Colonic mucosa (tissue), 4 donors: ENCODE results near the gene CHL1. TPM values are rescaled to one million over a fixed set of nuclear protein-coding genes. Genes with fewer than 3 reads are reported as not detected.

Experiments used
- DNase-seq: peaks from one replicate; pipeline ENCODE4 v3.0.0-alpha.2; 2020
- H3K27ac ChIP-seq: fragments of 200-600 bp; one replicate; pipeline ENCODE4 v1.8.0; 2021
- H3K27me3 ChIP-seq: fragments of 200-600 bp; one replicate; pipeline ENCODE4 v1.8.0; 2021
- H3K36me3 ChIP-seq: fragments of 200-600 bp; one replicate; pipeline ENCODE4 v1.8.0; 2021
- H3K4me1 ChIP-seq: fragments of 200-600 bp; one replicate; pipeline ENCODE4 v1.8.0; 2021; ENCODE audit warnings: mild to moderate bottlenecking
- H3K4me3 ChIP-seq: fragments of 200-600 bp; one replicate; pipeline ENCODE4 v1.8.0; 2021
- H3K9ac ChIP-seq, 2 donors: one replicate each; pipeline ENCODE4 v1.7.0; 2013; ENCODE audit warnings: control low read depth in 2 of 2, low read depth in 2 of 2, low read length in 2 of 2
- H3K9me3 ChIP-seq: fragments of 200-600 bp; one replicate; pipeline ENCODE4 v1.8.0; 2021
- intact Hi-C: fragments of 100-400 bp; cut with DNase I; formaldehyde crosslinking; loops from one replicate; pipeline ENCODE4 v1.14.1; 2022
- total RNA-seq, 2 donors: library from RNA; stranded (reverse); fragmentation: NEBNext Ultra II Directional in 1 of 2; extraction: Animal tissue kit (Norgen Biotek cat#: 25700) in 1 of 2; gene quantifications; one replicate each; pipeline ENCODE4 v1.2.1, GENCODE V29; 2021
- TF ChIP-seq, protein P1 (sequence below): fragments of 200-600 bp; IDR thresholded peaks from one replicate; pipeline ENCODE4 v1.8.0; 2022; ENCODE audit warnings: antibody characterized with exemption, mild to moderate bottlenecking
- donor health status: healthy.
- donor health status: DM: no; HTN: no; CAD: no.
- donor health status: DM: no; HTN: no; CAD: no.

CHL1 gene
- total RNA-seq, 2 donors from 2014 or later, result 2.9 to 7.5 TPM

DNA sequence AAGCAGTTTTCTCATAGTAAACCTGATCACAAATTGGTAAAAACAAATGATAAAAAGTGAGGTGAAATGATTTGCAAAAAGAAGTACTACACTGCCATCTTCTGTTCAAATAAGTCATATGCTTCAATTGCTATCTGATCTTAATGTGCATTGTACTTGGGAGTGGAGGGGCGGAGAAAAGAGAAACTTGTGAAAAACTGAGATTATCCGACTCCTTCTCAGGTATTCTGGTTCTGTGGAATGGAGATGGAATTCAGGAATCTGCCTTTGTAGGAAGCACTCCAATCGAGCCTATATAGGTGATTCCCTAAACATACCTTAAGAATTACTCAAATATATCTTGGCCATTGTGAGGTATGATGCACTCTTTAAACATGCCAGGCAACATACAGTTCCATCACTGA lies 180.6 kb downstream of the CHL1 start:
- TF ChIP-seq, protein P1, sequence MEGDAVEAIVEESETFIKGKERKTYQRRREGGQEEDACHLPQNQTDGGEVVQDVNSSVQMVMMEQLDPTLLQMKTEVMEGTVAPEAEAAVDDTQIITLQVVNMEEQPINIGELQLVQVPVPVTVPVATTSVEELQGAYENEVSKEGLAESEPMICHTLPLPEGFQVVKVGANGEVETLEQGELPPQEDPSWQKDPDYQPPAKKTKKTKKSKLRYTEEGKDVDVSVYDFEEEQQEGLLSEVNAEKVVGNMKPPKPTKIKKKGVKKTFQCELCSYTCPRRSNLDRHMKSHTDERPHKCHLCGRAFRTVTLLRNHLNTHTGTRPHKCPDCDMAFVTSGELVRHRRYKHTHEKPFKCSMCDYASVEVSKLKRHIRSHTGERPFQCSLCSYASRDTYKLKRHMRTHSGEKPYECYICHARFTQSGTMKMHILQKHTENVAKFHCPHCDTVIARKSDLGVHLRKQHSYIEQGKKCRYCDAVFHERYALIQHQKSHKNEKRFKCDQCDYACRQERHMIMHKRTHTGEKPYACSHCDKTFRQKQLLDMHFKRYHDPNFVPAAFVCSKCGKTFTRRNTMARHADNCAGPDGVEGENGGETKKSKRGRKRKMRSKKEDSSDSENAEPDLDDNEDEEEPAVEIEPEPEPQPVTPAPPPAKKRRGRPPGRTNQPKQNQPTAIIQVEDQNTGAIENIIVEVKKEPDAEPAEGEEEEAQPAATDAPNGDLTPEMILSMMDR, result no peak
- no peaks in the 10 kb centered on the region for H3K36me3 ChIP-seq
- no peaks in the 10 kb centered on the region for H3K27me3 ChIP-seq
- intact Hi-C loops, result no loop called here
- no peak for DNase-seq
- H3K4me3 ChIP-seq, result no peak overlapping the region
- no peaks in the 10 kb centered on the region for H3K4me1 ChIP-seq
- H3K9ac ChIP-seq, result no peak overlapping the region
- no peaks in the 10 kb centered on the region for H3K9me3 ChIP-seq
- no peak overlapping the region for H3K27ac ChIP-seq

DNA sequence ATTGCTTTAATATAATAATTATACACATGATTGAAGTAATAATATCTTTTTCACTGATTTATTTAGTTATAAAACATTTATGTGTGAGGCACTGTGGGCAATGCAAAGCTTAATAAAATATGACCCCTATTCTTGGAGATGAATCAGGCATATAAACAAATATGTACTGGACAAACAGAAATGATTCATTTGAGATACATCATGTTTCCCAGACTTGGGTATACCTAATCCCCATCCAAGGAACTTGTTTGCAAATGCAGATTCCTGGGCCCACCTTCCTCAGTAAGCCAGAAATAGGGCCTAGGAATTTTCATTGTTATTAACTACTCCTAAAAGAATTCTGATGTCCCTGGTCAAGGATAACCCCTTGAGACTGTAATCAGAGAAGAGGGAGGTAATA lies 184.2 kb downstream of the CHL1 start:
- intact Hi-C loops, result no loop called here
- no peak for DNase-seq
- Histone ChIP-seq H3K4me3 (no peak overlapping the region), H3K36me3 (no peaks in the 10 kb centered on the region), H3K4me1 (no peaks in the 10 kb centered on the region), H3K27me3 (no peaks in the 10 kb centered on the region), H3K27ac (no peak overlapping the region), H3K9ac (no peak overlapping the region), H3K9me3 (no peaks in the 10 kb centered on the region)
- TF ChIP-seq, protein P1, result no peak

DNA sequence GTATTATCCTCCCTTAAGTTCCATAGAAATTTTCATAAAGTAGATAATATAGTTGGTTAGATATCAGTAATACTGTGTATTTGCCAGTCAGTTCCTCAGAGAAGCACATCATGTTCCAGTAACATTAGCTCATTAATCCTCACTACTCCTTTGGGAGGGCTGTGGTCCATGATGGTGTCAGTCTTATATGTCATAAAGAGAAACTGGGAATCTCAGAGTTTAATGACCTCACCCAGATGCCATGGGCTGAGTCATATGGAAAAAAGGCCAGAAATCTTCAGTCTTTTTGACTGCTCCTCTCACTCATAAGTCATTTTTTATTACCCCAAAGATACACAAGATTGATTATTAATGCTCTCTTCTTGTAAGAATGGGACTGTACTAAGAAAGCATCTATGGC lies 188.6 kb downstream of the CHL1 start:
- Histone ChIP-seq H3K36me3 (no peaks in the 10 kb centered on the region), H3K9ac (no peak overlapping the region), H3K4me1 (no peaks in the 10 kb centered on the region), H3K27me3 (no peaks in the 10 kb centered on the region), H3K9me3 (no peaks in the 10 kb centered on the region), H3K4me3 (no peak overlapping the region), H3K27ac (no peak overlapping the region)
- intact Hi-C loops, result no loop called here
- TF ChIP-seq, protein P1, result no peak
- DNase-seq, result no peak

DNA sequence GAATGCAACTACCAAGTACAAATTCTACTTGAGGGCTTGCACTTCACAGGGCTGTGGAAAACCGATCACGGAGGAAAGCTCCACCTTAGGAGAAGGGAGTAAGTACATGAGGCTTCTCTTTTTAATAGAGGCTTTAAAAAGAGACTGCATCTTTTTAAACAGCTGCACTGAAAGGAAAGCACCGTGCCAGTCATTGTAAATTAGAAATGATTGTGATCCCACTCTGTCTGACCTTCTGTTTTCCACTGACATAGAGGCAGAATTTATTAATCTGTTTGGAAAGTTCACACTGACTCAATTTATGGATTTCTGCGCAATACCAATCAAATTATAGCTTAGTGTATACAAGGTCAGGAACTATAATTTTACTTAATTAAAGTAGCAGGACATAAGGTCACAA lies 198.2 kb downstream of the CHL1 start:
- TF ChIP-seq, protein P1, result no peak
- Histone ChIP-seq H3K9ac (no peak overlapping the region), H3K4me1 (no peaks in the 10 kb centered on the region), H3K36me3 (no peaks in the 10 kb centered on the region), H3K27ac (no peak overlapping the region), H3K9me3 (no peaks in the 10 kb centered on the region), H3K4me3 (no peak overlapping the region), H3K27me3 (no peaks in the 10 kb centered on the region)
- intact Hi-C loops, result no loop called here
- DNase-seq, result no peak

DNA sequence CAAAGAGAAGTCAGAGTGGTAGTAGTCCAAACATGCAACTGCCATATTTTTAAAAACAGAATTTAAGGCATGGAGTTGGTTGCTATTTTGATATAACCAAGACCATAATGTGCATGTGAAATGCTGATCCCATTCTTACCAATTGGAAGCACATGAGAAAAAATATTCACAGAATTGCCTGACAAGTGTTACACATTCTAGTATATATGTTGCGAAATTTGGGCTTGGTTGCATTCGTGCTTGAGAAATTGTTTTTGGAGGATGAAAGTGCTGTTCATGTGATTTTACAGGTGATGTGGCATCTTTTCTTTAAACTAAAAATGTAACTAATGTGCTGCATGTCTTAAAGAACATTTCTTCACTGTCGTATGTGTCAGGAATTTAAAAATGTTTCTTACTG lies 199.7 kb downstream of the CHL1 start:
- Histone ChIP-seq H3K4me1 (no peaks in the 10 kb centered on the region), H3K27ac (no peak overlapping the region), H3K27me3 (no peaks in the 10 kb centered on the region), H3K36me3 (no peaks in the 10 kb centered on the region), H3K9me3 (no peaks in the 10 kb centered on the region), H3K4me3 (no peak overlapping the region), H3K9ac (no peak overlapping the region)
- DNase-seq, result no peak
- intact Hi-C loops, result no loop called here
- TF ChIP-seq, protein P1, result no peak

- Histone ChIP-seq H3K4me1 (no peaks in the 10 kb centered on the region), H3K36me3 (no peaks in the 10 kb centered on the region), H3K27ac (no peak overlapping the region), H3K4me3 (no peak overlapping the region), H3K9me3 (no peaks in the 10 kb centered on the region), H3K27me3 (no peaks in the 10 kb centered on the region), H3K9ac (no peak overlapping the region)
- TF ChIP-seq, protein P1, result no peak
- intact Hi-C loops, result no loop called here
- DNase-seq, result no peak
Measured at GRCh38 chr3:399647-400046, 203.1 kb downstream of the CHL1 start.
